PC-9 (cell line): ENCODE data around the gene EPS8L2.

Source experiments
- CTCF ChIP-seq: fragments of 200-600 bp; sonication (generic); conservative IDR thresholded peaks from 2 replicates; pipeline ENCODE4 v1.6.1; 2017; ENCODE audit warnings: mixed run types, antibody characterized with exemption, mild to moderate bottlenecking, moderate library complexity
- EZH2 ChIP-seq: fragments of 200-600 bp; sonication (generic); IDR thresholded peaks from 2 replicates; pipeline ENCODE4 v1.8.0; 2017; ENCODE audit warnings: antibody characterized with exemption, low read depth

- TF ChIP-seq CTCF, result no peak
- no peak for TF ChIP-seq EZH2
Observed at GRCh38 chr11:657691-658126, 48.3 kb upstream of the EPS8L2 start.
